ENCODE data around the gene SLMAP.
"Not testable (repeated sequence)": the region's sequence is repeated elsewhere in the genome, so short reads cannot be mapped to it uniquely, and the experiment has no call there.

SLMAP gene

GRCh38 chr3:57794501-57794900 is 38.4 kb downstream of the SLMAP start:
- DNase-seq (ENCODE audit: low read depth), result no peak

DNA sequence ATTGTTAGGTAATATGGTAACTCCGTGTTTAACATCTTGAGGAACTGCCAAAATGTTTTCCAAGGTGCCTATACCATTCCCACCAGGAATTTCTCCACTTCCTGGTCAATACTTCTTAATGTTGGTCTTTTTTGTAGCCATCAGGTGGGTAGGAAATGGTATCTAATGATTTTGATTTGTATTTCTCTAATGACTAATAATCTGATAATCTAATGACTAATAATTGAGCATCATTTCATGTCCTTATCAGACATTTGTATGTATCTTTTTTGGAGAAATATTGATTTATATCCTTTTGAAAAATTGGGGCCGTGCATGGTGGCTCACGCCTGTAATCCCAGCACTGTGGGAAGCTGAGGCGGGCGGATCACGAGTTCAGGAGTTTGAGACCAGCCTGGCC is 38.8 kb downstream of the SLMAP start:
- no peak for DNase-seq (ENCODE audit: low read depth)

DNA sequence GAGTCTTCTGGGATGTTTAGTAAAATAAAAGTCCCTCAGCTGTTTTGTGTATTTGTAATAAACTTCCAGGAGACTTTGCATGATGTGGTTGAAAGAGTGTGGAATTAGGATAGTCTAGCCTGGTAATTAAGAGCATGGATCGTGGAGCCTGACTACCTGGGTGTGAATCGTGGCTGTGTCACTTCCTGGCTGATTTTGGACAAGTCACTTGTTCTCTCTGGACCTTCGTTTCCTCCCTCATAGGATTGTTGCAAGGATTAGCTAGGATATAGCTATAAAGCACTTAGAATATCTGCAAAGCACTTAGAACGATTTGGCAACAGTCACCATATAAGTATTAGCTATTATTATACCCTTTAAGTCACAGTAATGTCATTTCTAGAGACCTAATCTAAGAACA is 40.2 kb downstream of the SLMAP start:
- no peak for DNase-seq (ENCODE audit: low read depth)

DNA sequence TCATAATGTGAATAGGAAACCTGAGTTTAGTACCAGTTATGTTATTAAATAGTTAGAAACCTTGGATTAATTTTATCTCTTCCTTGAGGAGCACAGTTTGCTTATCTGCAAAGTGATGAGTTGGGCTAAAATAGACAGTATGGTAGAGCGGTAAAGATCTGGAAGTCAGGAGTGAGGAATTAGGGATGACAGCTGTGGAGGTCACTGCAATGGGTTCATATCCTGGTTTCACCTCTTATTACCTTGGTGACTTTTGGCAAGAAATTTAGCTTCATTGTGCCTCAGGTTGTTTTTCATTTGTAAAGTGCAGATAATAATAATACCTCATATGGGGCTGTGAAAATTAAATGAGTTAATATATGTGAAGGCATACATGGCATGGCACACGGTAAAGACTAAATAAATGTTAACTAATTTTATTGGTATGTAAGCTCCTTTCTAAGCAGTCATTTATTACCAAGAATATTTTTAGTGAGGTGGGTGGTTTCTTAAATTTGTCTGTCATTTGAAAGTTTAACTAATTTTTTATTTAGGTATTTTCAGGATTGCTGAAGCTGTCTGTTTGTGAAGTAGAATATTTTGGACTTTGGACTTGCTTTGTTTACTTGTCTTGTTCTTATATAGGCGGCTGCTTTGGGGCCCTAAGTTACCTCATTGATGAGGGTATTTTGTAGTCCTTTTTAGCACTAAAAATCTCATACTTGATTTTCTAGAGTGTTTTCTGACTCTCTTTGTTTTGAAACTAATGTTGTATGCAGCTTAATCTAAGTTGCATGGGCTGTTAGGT is 41.8 kb downstream of the SLMAP start:
- DNase-seq (ENCODE audit: low read depth), result no peak

DNA sequence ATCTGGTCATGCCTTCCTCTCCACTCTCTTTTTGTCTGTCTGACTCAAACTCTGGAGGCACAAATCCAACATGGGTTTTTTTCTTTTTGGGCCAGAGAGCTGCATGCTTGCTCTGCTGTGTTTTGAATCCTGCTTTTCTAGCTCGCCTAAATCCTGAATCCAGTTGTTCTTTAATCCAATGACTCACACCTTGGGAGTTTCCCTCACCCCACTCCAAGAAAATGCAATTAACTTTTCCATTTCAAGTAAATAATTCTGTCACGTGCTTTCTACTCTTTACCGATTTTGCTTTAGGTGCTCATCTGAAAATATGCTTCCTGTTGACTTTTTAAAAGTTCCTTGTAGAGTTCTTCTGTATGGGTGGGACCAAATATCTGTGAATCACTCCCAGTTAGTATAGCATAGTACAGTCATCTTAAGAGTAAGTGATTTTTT is 47.6 kb downstream of the SLMAP start:
- DNase-seq (ENCODE audit: low read depth), result no peak

DNA sequence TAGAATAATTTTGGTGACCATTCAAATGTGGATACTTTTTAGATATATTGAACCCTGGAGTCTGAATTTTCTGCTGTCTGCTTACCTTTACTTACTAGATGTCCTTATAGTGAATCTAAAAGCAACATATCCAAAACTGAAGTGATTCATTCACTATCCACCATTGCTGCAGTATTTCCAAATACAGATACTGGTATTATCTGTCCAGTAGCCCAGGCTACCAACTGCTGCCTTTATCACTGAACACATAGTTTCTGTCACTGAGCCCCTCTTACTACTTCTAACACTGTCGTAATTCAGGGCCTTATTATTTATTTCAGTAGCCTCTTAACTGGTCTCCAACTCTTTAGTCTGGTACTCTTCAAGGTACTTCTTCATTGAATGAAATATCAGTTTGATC is 49.2 kb downstream of the SLMAP start:
- DNase-seq (ENCODE audit: low read depth), result no peak

- no peak for DNase-seq (ENCODE audit: low read depth)
Measured at GRCh38 chr3:57805674-57806073, 49.6 kb downstream of the SLMAP start.

GRCh38 chr3:57806195-57806594 is 50.1 kb downstream of the SLMAP start:
- DNase-seq (ENCODE audit: low read depth), result not testable (repeated sequence)

GRCh38 chr3:57808961-57809608 is 53.0 kb downstream of the SLMAP start:
- no peak for DNase-seq (ENCODE audit: low read depth)

GRCh38 chr3:57809609-57809968 is 53.5 kb downstream of the SLMAP start:
- DNase-seq (ENCODE audit: low read depth), result no peak

DNA sequence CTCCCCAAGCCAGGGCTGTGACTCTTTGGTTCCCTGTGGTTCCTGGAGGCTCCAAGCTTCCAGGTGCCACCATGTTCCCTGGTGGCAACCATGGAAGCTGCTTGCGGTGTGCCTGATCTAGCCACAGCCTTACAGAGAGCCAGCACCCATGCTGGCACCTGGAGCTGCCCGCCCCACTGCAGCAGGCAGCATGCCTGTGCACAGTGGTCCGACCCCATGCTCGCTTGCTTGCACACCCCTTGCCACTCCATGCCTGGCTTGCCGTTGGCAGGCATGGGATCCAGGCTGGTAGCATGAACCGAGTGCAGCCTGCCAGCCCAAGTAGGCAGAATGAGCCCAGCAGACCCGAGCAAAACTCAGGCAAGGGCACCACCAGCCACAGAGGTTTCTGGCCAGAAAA is 53.9 kb downstream of the SLMAP start:
- DNase-seq (ENCODE audit: low read depth), result no peak

- no peak for DNase-seq (ENCODE audit: low read depth)
Measured at GRCh38 chr3:57810471-57811137, 54.5 kb downstream of the SLMAP start.

DNA sequence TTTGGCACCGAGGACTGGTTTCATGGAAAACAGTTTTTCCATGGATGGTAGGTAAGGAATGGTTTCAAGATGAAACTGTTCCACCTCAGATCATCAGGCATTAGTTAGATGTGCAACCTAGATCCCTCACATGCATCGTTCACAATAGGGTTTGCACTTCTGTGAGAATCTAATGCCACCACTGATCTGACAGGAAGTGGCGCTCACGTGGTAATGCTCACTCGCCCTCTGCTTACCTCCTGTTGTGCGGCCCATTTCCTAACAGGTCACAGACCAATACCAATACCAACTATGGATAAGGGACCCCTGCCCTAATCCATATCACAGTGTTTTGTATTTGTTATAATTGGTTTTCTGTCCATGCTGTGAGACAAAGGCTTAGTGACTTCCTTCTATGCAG is 58.9 kb downstream of the SLMAP start:
- peak; percentile 23 for DNase-seq (ENCODE audit: low read depth)

- DNase-seq (ENCODE audit: low read depth), result no peak
Measured at GRCh38 chr3:57816471-57817095, 60.5 kb downstream of the SLMAP start.

DNA sequence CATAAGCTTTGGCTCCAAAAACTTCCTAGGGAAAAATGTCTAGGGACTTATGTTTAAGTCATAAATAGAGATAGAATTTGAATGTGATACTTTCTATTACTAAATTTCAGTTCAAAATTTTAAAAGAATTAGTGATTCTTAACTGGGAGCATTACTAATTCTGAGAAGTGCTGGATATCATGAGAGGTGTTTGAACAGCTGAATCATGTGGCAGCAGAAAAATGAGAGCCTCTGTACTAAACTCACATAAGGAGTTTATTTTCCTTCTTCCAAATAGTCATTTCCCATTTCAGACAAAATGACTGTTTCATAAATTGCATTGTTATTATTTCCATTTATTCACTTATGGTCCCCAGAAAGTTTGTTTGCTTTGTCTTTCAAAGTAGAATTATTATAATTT is 62.7 kb downstream of the SLMAP start:
- no peak for DNase-seq (ENCODE audit: low read depth)

- no peak for DNase-seq (ENCODE audit: low read depth)
Measured at GRCh38 chr3:57820479-57820878, 64.4 kb downstream of the SLMAP start.

DNA sequence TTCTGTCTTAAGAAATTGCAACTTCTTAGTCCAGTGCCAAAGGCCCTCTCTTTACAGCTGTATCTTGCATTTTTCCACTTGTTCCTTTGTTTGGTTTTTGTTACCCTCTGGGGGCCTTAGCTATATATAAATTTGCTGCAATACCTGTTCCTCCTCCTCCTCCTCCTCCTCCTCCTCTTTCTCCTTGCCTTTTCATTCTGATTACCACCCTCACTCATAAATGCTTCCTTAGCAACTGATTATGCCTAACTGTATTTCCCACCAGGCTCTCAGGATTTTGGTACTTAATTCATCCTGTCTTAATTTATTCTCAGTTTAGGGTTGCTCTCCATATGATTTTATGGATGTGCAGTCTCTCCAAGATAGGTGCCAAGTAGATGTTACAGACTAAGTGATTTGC is 65.7 kb downstream of the SLMAP start:
- DNase-seq (ENCODE audit: low read depth), result no peak

GRCh38 chr3:57822686-57823085 is 66.6 kb downstream of the SLMAP start:
- no peak for DNase-seq (ENCODE audit: low read depth)

DNA sequence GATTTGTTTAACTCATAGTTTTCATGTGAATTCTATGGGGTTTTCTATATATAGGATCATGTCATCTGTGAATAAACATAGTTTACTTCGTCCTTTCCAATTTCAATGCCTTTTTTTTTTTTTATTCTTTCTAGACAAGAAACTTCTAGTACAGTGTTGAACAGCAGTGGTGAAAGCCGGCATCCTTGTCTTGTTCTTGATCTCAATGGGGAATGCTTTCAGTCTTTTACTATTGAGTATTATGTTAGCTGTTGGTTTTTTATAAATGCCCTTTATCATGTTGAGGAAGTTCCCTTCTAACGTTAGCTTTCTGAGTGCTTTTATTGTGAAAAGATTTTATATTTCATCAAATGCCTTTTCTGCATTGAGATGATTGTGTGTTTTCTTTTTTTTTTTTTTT is 69.0 kb downstream of the SLMAP start:
- no peak for DNase-seq (ENCODE audit: low read depth)

DNA sequence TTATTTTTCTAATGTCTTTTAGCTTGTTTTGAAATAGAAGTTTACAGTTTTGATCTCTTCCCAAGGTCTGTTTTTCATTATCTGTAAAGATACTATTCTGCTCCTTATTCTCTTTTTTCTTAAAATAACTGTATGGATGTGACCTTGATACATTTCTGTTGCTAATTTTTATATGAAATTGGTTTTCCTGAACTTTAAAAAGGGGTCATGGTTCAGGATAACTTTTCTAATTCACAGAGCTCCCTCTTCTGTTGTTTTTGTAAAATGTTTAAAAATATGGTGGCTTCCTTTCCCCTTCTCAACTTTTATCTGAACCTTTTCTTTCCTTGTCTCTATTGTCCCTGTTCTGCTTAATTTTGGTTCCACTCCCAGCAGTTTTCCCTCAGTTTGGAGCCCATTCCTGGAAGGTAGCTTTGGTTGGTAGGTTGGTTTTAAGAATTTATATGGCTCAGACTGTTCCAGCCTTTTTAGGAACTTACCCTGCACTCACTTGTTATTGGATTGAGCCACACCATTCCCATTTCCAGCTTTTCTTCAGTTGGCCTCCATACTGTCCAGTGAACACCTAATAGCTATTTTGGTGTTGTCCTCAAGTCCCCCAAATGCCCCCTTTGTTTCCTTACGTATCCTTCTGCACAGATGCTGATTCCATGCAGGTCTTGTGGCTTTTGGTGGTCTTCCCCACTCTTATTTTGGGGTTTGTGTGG is 70.3 kb downstream of the SLMAP start:
- no peak for DNase-seq (ENCODE audit: low read depth)

GRCh38 chr3:57826952-57827723 is 71.0 kb downstream of the SLMAP start:
- DNase-seq (ENCODE audit: low read depth), result no peak

Measured in stimulated activated CD8-positive, alpha-beta memory T cell treated with anti-CD3 and anti-CD28 coated beads, Interleukin-15, amount 100 ng/mL, for 1 hour (primary cell).